Activated T-cell treated with anti-CD3 and anti-CD28 coated beads for 48 hours (primary cell): Measurements from ENCODE around the gene TRIM71.
"Not testable (repeated sequence)": the region's sequence is repeated elsewhere in the genome, so short reads cannot be mapped to it uniquely, and the experiment has no call there.

Experiments
- DNase-seq: peaks from one replicate; pipeline ENCODE4 v3.0.0-alpha.2; 2020; ENCODE audit warnings: low read depth

Gene TRIM71

DNA sequence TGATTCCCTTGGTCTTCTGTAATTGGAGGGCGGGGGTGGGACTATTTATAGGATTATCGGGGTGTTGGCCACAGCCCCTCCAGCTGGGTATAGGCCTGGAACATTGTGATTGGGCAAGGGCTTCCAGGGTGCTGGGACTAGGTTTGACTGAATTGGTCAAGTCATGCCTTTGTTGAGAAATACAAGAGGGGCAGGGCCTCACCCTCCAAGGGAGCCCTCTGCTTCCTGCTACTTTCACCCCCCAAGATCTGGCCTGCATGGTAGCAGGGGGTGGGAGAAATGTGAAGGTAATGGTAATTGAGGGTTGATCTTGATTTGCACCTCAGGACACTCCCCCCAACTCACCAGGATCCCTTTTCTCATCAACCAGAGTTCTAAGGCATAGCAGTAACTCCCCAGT, 25.2 kb downstream of the TRIM71 start:
- no peak for DNase-seq

GRCh38 chr3:32843510-32844321, 25.9 kb downstream of the TRIM71 start:
- no peak for DNase-seq

GRCh38 chr3:32844322-32844654, 26.5 kb downstream of the TRIM71 start:
- no peak for DNase-seq

- DNase-seq: no peak
Observed at GRCh38 chr3:32844914-32845313, 27.1 kb downstream of the TRIM71 start.

DNA sequence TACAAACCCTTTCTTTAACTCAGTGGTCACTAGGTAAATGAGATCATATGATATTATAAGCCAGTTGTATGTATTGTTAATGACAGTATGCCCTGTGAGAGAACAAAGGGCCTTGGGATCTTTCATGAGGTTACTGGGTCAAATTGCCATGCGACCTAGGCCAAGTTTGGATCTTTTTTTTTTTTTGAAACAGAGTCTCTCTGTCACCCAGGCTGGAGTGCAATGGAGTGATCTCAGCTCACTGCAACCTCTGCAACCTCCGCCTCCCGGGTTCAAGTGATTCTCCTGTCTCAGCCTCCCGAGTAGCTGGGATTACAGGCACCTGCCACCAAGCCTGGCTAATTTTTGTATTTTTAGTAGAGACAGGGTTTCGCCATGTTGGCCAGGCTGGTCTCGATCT, 27.7 kb downstream of the TRIM71 start:
- DNase-seq: not testable (repeated sequence)

DNA sequence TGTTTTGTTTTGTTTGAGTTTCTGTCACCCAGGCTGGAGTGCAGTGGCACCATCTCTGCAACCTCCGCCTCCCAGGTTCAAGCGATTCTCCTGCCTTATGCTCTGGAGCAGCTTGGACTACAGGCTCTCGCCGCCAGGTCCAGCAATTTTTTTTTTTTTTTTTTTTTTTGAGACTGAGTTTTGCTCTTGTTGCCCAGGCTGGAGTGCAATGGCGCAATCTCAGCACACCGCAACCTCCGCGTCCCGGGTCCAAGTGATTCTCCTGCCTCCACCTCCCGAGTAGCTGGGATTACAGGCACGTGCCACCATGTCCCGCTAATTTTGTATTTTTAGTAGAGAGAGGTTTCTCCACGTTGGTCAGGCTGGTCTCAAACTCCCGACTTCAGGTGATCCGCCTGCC, 29.2 kb downstream of the TRIM71 start:
- DNase-seq: not testable (repeated sequence)

DNA sequence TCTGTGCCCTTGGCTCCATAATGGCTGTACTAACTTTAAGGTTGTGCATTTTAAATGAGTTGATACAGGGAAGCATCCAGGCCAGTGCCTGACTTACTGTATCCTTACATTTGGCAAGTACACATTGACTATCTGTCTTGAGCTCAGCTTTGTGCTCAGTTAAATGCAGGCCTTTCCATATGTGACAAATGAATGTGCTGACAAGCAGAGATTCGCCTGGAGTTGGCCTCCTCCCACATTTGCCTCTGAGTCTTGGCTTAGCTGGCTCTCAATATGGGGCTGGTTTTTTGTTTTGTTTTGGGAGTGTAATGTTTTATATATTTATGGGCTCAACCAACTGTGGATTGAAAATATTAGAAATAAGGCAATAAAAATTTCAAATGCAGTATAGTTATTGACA, 29.7 kb downstream of the TRIM71 start:
- no peak for DNase-seq

DNA sequence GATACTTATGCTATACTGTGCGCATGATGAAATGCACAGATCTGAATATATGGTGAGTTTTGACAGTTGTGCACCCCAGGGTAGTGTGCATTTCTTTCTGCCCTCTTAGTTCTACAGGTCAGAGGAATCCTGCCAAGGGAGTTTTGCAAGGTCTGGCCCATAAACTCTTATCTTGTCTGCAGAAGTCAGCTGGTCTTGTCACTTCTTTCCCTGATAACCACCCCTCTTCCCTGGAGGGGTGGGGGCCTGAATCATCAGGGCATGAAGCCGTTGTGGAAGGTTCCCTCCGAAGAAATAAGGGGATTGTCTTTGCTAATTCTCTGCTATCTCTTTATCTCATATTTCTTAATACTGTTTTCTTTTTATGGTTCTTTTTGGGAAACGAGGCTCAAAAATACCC, 30.4 kb downstream of the TRIM71 start:
- DNase-seq: no peak

DNA sequence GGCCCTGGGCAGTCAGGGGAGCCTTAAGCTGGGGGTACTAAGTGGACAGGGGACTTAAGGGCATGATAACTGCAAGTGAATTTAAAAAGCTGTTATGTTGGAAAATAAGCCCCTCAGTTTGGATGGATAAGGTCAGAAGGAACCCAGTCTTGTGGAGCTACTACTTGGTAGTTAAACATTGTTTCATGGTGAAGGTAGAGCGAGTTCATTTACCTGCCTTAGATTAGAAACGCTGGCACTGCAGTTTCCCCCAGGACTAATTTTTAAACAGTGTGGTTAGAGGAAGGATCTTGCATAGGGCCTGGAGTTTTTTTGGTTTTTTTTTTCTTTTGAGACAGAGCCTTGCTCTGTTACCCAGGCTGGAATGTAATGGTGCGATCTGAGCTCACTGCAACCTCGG, 31.2 kb downstream of the TRIM71 start:
- DNase-seq: no peak

DNA sequence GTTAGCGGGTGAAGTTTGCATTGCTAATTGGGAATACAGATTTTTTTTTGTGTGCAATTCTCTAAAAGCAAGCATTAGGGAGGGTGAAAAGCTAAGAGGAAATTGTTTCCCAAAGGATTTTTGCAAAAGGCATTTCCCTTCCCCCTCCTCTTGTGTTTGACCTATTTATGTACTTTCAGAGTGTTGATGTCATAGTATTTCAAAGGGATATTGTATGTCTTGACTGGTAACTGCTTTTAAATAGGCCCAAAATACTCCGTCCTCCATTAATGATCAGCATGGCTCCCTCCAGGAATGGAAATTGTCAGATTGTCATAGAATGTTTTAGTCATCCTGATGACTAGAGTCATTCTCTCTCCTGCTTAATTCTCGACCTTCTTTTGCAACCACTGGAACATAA, 32.4 kb downstream of the TRIM71 start:
- DNase-seq: no peak

GRCh38 chr3:32850636-32851035, 32.8 kb downstream of the TRIM71 start:
- DNase-seq: no peak

- DNase-seq: no peak
Observed at GRCh38 chr3:32852146-32852545, 34.3 kb downstream of the TRIM71 start.

GRCh38 chr3:32855350-32855953, 37.7 kb downstream of the TRIM71 start:
- DNase-seq: no peak

- DNase-seq: no peak
Observed at GRCh38 chr3:32856355-32856889, 38.6 kb downstream of the TRIM71 start.

GRCh38 chr3:32856901-32857507, 39.2 kb downstream of the TRIM71 start:
- DNase-seq: no peak

DNA sequence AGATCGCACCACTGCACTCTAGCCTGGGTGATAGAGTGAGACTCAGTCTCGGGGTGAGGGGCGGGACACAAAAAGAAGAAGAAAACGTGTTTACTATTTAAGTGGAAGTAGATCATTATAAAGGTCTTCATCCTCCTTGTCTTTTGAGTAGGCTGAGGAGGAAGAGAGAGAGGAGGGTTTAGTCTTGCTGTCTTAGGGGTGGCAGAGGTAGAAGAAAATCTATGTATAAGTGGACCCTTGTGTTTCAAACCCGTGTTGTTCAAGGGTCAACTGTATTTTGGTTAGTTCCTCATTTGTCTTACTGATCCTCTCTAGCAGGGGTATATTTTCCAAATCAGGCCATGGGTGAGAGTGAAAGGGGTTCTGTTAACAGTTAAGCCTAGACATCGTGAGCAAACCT, 40.1 kb downstream of the TRIM71 start:
- DNase-seq: no peak

GRCh38 chr3:32859604-32860237, 41.9 kb downstream of the TRIM71 start:
- no peak for DNase-seq

GRCh38 chr3:32860499-32860898, 42.7 kb downstream of the TRIM71 start:
- no peak for DNase-seq

DNA sequence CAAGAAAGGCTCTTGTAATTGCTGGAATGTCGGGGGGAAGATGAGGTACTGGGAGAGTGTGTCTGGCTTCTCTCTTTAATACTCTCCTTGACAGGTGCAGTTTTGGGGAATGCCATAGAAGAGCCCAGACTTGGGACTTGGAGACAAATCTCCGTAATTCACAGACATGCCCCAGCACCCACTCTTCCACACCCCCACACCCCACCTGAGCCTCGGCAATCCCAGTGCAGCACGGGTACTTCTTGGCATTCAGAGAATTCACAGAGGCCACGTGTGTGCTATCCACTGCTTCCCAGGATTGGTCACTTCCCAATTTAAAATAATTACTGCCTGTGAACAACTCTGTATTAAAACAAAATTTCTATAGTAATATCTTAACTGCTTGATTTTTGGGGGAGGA, 43.9 kb downstream of the TRIM71 start:
- no peak for DNase-seq

DNA sequence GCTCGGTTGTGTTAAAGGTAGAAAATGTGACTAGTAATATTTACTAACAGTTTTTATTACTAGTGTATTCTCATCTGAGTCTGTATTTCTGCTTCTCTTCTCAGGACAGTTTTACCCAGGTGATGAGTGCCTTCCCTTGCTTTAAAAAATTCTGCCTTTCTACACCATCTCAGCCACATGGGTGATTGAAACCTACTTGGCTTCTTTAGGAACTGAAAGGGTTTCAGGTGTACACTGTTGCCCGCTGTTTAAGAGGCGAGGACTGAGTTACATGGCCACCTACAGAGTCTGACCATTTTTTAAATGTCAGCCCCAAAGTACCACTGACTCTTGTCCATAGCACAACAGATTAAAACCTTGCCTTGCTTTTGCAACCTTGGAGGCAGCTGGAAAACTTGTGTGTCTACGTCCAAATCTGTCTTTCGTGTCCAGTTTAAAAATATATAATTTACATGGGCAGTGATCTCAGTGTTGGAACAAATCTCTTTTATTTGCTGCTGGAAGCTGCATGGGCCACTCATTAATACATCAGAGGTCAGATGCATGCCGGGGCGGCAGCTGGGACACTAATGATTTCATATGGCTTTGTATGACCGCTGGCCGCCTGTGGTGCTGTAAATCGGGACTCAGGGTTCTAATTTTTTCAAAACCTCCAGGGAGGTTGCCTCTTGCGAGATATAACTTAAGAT, 44.6 kb downstream of the TRIM71 start:
- no peak for DNase-seq

GRCh38 chr3:32862936-32863487, 45.2 kb downstream of the TRIM71 start:
- DNase-seq: no peak

DNA sequence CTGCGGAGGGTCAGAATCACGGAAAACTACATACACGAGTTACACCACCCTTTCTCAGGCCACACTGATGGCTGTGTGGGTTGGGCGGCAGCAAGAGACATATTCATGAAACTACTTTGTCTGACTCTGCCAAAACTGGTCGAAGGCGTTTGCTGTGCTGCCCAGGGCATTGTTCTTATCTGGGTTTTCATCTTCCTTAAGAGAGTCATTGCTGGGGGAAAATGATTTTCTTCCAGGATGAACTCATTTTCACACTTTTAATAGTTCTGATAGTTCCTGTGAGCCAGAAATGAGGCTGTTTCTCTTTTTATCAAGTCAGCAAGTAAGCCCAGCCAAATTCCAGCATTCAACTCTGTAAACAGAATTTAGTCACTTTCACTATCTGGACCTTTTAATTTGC, 47.6 kb downstream of the TRIM71 start:
- DNase-seq: no peak
